GM23248 (cell line): ENCODE results near the gene SEL1L3.

Source experiments
- EZH2 ChIP-seq: fragments of 200-600 bp; sonication (generic); IDR thresholded peaks from 2 replicates; pipeline ENCODE4 v1.6.1; 2018; ENCODE audit warnings: antibody characterized with exemption, mild to moderate bottlenecking; ENCODE audit not compliant: insufficient read depth, poor library complexity, severe bottlenecking
- EZH2phosphoT487 ChIP-seq: fragments of 200-600 bp; sonication (generic); IDR thresholded peaks from 2 replicates; pipeline ENCODE4 v1.6.1; 2018; ENCODE audit warnings: antibody characterized with exemption, moderate library complexity, mild to moderate bottlenecking, low read depth; ENCODE audit not compliant: insufficient read depth

- TF ChIP-seq EZH2 (no peak), EZH2phosphoT487 (no peak)
Measured at GRCh38 chr4:25908491-25908901, 45.7 kb upstream of the SEL1L3 start.
